ENCODE measurements around the gene RND3.

DNA sequence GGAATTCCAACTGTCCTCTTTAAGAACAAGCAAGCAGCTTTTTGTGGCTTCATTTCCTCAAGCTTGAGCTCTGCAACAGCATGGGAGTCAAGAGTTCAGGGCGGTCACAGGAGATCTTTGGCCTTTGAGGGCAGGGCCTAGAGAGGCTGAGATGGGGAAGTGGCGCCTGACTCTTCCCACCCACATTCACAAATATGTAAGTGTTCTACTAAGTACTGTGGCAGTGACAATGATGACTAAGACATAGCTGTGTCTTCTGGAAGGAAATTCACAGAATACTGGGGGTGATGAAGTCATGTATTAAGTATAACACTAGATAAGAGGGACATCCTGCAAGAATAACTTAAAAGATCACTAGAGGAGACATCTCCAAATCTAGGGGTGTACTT lies 15.0 kb downstream of the RND3 start:
- TF ChIP-seq POLR2A (IDR thresholded peaks at IDR 0.05; ENCODE audit: low read length) (no peak), GATA1 (IDR thresholded peaks at IDR 0.05; ENCODE audit: low read depth, low read length) (no peak)
